ENCODE results near the gene ZMYM3.

ZMYM3 gene

GRCh38 chrX:71210816-71211215 lies 43.1 kb downstream of the ZMYM3 start:
- no peak for DNase-seq

- DNase-seq, result no peak
These were observed 54.5 kb downstream of the ZMYM3 start for GRCh38 chrX:71199252-71200008.

- DNase-seq, result no peak
These were observed 55.9 kb downstream of the ZMYM3 start for GRCh38 chrX:71198066-71198465.

- DNase-seq, result no peak
These were observed 57.8 kb downstream of the ZMYM3 start for GRCh38 chrX:71195964-71196649.

- DNase-seq, result no peak
These were observed 62.7 kb downstream of the ZMYM3 start for GRCh38 chrX:71191248-71191647.

Data from NCI-H1930 (cell line).